Heart right ventricle (tissue), 16 donors: ENCODE measurements around the gene CRYBA1. TPM values are rescaled to one million over a fixed set of nuclear protein-coding genes. Genes with fewer than 3 reads are reported as not detected.

ENCODE experiments used
- ATAC-seq, 8 donors: fragments of 200-7000 bp; cut with Tn5 transposase; one replicate each; pipeline ENCODE4 v1.9.1; 2020; ENCODE audit warnings: mild to moderate bottlenecking in 8 of 8, moderate library complexity in 8 of 8, moderate number of reproducible peaks in 1 of 8
- DNase-seq, 2 donors: peaks; one replicate each; pipeline ENCODE4 v3.0.0-alpha.2; 2020
- H3K27ac ChIP-seq, 10 donors: fragments of 200-600 bp; sonication (generic) in 2 of 10; one replicate each; pipeline versions ENCODE4 v1.5.0 to v1.8.0; 2020 to 2022; ENCODE audit warnings: mild to moderate bottlenecking in 3 of 10
- H3K27me3 ChIP-seq, 7 donors: fragments of 200-600 bp; one replicate each; pipeline ENCODE4 v1.8.0; 2021 to 2022; ENCODE audit warnings: mild to moderate bottlenecking in 2 of 7
- H3K36me3 ChIP-seq, 9 donors: fragments of 200-600 bp; sonication (generic) in 1 of 9; one replicate each; pipeline versions ENCODE4 v1.5.0 to v1.8.0; 2020 to 2022; ENCODE audit warnings: mild to moderate bottlenecking in 2 of 9
- H3K4me1 ChIP-seq, 9 donors: fragments of 200-600 bp; sonication (generic) in 1 of 9; one replicate each; pipeline versions ENCODE4 v1.5.0 to v1.8.0; 2020 to 2022; ENCODE audit warnings: mild to moderate bottlenecking in 4 of 9
- H3K4me3 ChIP-seq, 10 donors: fragments of 200-600 bp; sonication (generic) in 2 of 10; one replicate each; pipeline versions ENCODE4 v1.5.0 to v1.8.0; 2020 to 2022; ENCODE audit warnings: mild to moderate bottlenecking in 7 of 10, moderate library complexity in 2 of 10
- H3K9me3 ChIP-seq, 11 donors: fragments of 200-600 bp in 10 of 11; sonication (generic) in 2 of 11; one replicate each; pipeline versions ENCODE4 v1.5.0 to v1.8.0; 2013 to 2022; ENCODE audit warnings: mild to moderate bottlenecking in 2 of 11, control low read depth in 1 of 11, moderate library complexity in 1 of 11
- CTCF ChIP-seq, 9 donors: fragments of 200-600 bp; sonication (generic) in 2 of 9; IDR thresholded peaks; one replicate each; pipeline versions ENCODE4 v1.5.0 to v1.8.0; 2021 to 2022; ENCODE audit warnings: antibody characterized with exemption in 9 of 9, mild to moderate bottlenecking in 5 of 9, moderate library complexity in 1 of 9
- WGBS, 2 donors: extraction: QIAGEN DNeasy Blood & Tissue Kit; methylation state at CpG; one replicate each; pipeline ENCODE4 v1.1.7; 2013; ENCODE audit warnings: inconsistent platforms in 1 of 2; 5-methylcytosine and 5-hydroxymethylcytosine counted together
- intact Hi-C, 10 donors: fragments of 100-400 bp; cut with DNase I; formaldehyde crosslinking; loops; one replicate each; pipeline versions ENCODE4 v1.11.1 to v1.14.2; 2022
- polyA plus RNA-seq, 2 donors: library from polyadenylated mRNA; stranded (reverse); fragments of 200-250 nt; gene quantifications; one replicate each; pipeline ENCODE4 v1.2.3, GENCODE V29; 2013
- total RNA-seq, 10 donors: library from RNA; stranded (reverse); fragmentation: NEBNext Ultra II Directional in 3 of 10; extraction: Animal tissue kit (Norgen Biotek cat#: 25700) in 3 of 10; gene quantifications; one replicate each; pipeline versions ENCODE4 v1.2.1 to v1.2.4, GENCODE V29; 2021 to 2023
- donor health status: Arrhythmogenic right ventricular cardiomyopathy.
- donor health status: ischemic (EF 13 %, LVEDD 7.1; RV severe dilation, severe dysfunction).
- donor health status: healthy with polysubstance abuse.
- donor health status: DM: no; HTN: yes; CAD: no.
- donor health status: DM: no; HTN: no; CAD: no.
- donor health status: ischemic (EF 25% LVEDD 6.9; RV normal size, moderate dysfunction).
- donor health status: ischemic (EF 25% LVEDD 5.7; RV mildly dilated, moderate dysfunction).
- donor health status: healthy.
- donor health status: DM: yes; HTN: yes; CAD: no.
- donor health status: Ischemic cardiomyopathy.
- donor health status: ischemic (EF 35%, LVEDD 5.7; RV mildly dilated, moderate dysfunction).
- donor health status: nonischemic (EF 11% LVEDD 7.7; RV severe dilation, severe dysfunction).
- donor health status: DM: yes; HTN: yes; CAD: no.
- donor health status: PGD.
- donor health status: ischemic (EF 29% LVEDD 5.4; RV normal size, mild dysfunction).
- donor health status: nonischemic (EF 23%, LVEDD 6.1; RV moderate dilation, normal function).

The CRYBA1 gene
- total and polyA plus RNA-seq, 12 donors: not detected

- peak overlapping the region in 1 of 10 donors; percentile 46 for H3K27ac ChIP-seq
- WGBS, 2 donors: 60 to 62% methylated on average over 2 of the region's 2 CpGs
Measured at GRCh38 chr17:29240477-29240876, 6.2 kb upstream of the CRYBA1 start.

GRCh38 chr17:29240968-29241963 lies 5.4 kb upstream of the CRYBA1 start:
- Histone ChIP-seq H3K27me3 (no peaks in the 10 kb centered on the region), H3K27ac (peak overlapping the region in 1 of 10 donors; percentile 46), H3K36me3 (no peaks in the 10 kb centered on the region), H3K4me3 (no peak overlapping the region), H3K9me3 (no peaks in the 10 kb centered on the region), H3K4me1 (peaks cover 0 to 31% (median 0%) of the 10 kb centered on the region in 9 donors)
- ATAC-seq (peak in 7 of 8 donors; percentile 17 to 92 (median 49)), DNase-seq (no peak)
- no peak for TF ChIP-seq CTCF (IDR thresholded peaks at IDR 0.05)
- intact Hi-C loops: no loop called here
- 89 to 91% methylated on average over 9 of the region's 9 CpGs for WGBS, 2 donors

More at GRCh38 chr17:29240477-29240876, 6.2 kb upstream of the CRYBA1 start:
- ATAC-seq (no peak), DNase-seq (no peak)
- Histone ChIP-seq H3K4me1 (peaks cover 0 to 31% (median 0%) of the 10 kb centered on the region in 9 donors), H3K27me3 (no peaks in the 10 kb centered on the region), H3K9me3 (no peaks in the 10 kb centered on the region), H3K36me3 (no peaks in the 10 kb centered on the region), H3K4me3 (no peak overlapping the region)
- no peak for TF ChIP-seq CTCF (IDR thresholded peaks at IDR 0.05)
- intact Hi-C loops: no loop called here

GRCh38 chr17:29242051-29242450 lies 4.6 kb upstream of the CRYBA1 start:
- WGBS, 2 donors: 90 to 97% methylated on average over 1 of the region's 1 CpG
- intact Hi-C loops: no loop called here
- Histone ChIP-seq H3K27me3 (no peaks in the 10 kb centered on the region), H3K4me3 (no peak overlapping the region), H3K36me3 (no peaks in the 10 kb centered on the region), H3K9me3 (no peaks in the 10 kb centered on the region), H3K27ac (no peak overlapping the region), H3K4me1 (peaks cover 0 to 31% (median 0%) of the 10 kb centered on the region in 9 donors)
- ATAC-seq: no peak
- TF ChIP-seq CTCF (IDR thresholded peaks at IDR 0.05): no peak
- DNase-seq: no peak

GRCh38 chr17:29242790-29243189 lies 3.9 kb upstream of the CRYBA1 start:
- no peak for DNase-seq
- 97% methylated on average over 6 of the region's 6 CpGs for WGBS, 2 donors
- intact Hi-C loops: no loop called here

More at GRCh38 chr17:29242790-29243189, 3.9 kb upstream of the CRYBA1 start:
- Histone ChIP-seq H3K4me3 (no peak overlapping the region), H3K36me3 (no peaks in the 10 kb centered on the region), H3K27me3 (no peaks in the 10 kb centered on the region), H3K4me1 (peaks cover 0 to 25% (median 0%) of the 10 kb centered on the region in 9 donors), H3K9me3 (no peaks in the 10 kb centered on the region), H3K27ac (no peak overlapping the region)
- TF ChIP-seq CTCF (IDR thresholded peaks at IDR 0.05): no peak
- no peak for ATAC-seq
